Measurements from ENCODE around the gene FIBP.

- TF ChIP-seq MAX (IDR thresholded peaks at IDR 0.05; ENCODE audit: low read depth, low read length) (no peak), CTCF (IDR thresholded peaks at IDR 0.05; ENCODE audit: low read depth, low read length) (no peak)
Measured at GRCh38 chr11:65849771-65850216, 38.5 kb downstream of the FIBP start.
